Measurements from ENCODE around the gene SPAST. TPM values are rescaled to one million over a fixed set of nuclear protein-coding genes. Genes with fewer than 3 reads are reported as not detected.

Gene SPAST
- total RNA-seq, 1 donor from 2014 or later: 8.7 TPM

DNA sequence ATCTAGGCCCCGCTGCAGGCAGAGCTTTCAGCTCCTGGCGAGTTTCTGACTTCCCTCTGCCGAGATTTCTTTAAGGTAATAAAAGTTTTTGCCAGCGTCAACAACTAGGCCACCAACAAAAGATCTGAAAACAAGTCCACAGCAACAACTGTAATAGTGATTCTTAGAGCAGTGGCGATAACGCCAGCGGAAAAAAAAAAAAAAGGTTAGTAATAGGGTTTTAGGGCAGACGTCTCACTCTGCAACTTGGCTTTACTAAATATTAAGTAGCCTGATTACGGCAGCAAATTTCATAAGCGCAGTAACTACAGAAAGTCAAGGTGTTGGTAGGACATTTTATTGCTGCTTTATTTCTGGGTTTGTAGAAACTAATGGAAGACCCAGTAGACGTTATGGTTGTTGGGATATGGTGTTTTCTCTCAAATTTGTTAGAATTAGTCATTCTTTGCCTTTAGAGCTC is 102.8 kb downstream of the SPAST start:
- DNase-seq: no peak
- Histone ChIP-seq H3K4me1 (peaks cover 42% of the 10 kb centered on the region), H3K27me3 (ENCODE audit: low read depth) (no peaks in the 10 kb centered on the region), H3K9me3 (replicated peaks) (no peaks in the 10 kb centered on the region), H3K27ac (replicated peaks) (peak overlapping the region; percentile 90), H3K36me3 (peaks cover 9% of the 10 kb centered on the region), H3K4me3 (peak overlapping the region; percentile 91)
- intact Hi-C loops (cut with micrococcal nuclease): no loop called here
- TF ChIP-seq, protein P1, sequence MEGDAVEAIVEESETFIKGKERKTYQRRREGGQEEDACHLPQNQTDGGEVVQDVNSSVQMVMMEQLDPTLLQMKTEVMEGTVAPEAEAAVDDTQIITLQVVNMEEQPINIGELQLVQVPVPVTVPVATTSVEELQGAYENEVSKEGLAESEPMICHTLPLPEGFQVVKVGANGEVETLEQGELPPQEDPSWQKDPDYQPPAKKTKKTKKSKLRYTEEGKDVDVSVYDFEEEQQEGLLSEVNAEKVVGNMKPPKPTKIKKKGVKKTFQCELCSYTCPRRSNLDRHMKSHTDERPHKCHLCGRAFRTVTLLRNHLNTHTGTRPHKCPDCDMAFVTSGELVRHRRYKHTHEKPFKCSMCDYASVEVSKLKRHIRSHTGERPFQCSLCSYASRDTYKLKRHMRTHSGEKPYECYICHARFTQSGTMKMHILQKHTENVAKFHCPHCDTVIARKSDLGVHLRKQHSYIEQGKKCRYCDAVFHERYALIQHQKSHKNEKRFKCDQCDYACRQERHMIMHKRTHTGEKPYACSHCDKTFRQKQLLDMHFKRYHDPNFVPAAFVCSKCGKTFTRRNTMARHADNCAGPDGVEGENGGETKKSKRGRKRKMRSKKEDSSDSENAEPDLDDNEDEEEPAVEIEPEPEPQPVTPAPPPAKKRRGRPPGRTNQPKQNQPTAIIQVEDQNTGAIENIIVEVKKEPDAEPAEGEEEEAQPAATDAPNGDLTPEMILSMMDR (IDR thresholded peaks at IDR 0.05; ENCODE audit: borderline replicate concordance): no peak

DNA sequence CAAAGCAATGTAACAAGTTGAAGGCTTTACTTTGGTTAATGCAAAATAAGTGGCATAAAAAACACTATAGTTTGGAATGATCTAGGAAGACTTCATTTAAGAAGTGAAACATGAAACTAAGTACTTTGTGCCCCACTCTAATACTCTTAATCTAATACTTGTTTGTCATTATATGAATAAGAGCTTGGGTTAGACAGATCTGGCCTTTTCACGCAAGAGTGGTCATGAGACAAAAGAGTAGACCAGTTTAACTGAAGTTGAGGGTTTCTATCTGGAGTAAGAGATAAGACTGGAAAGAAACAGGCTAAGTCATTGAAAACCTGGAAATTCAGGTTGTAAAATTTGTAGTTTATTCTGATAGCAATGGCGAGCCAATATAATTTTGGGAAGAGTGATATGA is 105.2 kb downstream of the SPAST start:
- DNase-seq: no peak
- Histone ChIP-seq H3K4me1 (peaks cover 42% of the 10 kb centered on the region), H3K36me3 (peaks cover 28% of the 10 kb centered on the region), H3K27me3 (ENCODE audit: low read depth) (no peaks in the 10 kb centered on the region), H3K27ac (replicated peaks) (no peak overlapping the region), H3K4me3 (no peak overlapping the region), H3K9me3 (replicated peaks) (no peaks in the 10 kb centered on the region)
- TF ChIP-seq, protein P1 (IDR thresholded peaks at IDR 0.05; ENCODE audit: borderline replicate concordance): no peak
- intact Hi-C loops (cut with micrococcal nuclease): no loop called here

DNA sequence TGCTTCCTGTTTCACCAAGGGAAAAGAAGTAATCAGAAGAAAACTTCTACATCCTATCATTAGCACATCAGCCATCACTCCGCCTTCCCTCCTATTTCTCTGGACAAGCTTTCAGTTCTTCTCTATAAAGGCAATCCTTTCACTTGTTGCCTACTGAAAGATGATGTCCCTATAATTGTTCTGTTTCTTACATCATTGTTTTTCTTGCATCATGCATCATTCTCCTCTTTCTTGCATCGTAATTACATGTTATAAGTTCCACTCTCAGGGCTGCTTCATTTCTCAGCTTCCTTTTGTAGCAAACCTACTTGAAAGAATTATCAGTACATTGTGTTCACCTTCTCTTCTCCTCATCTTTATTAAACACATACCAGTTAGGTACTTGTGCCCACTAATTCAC is 109.5 kb downstream of the SPAST start:
- TF ChIP-seq, protein P1 (IDR thresholded peaks at IDR 0.05; ENCODE audit: borderline replicate concordance): no peak
- intact Hi-C loops (cut with micrococcal nuclease): no loop called here
- H3K36me3 ChIP-seq: peaks cover 59% of the 10 kb centered on the region

DNA sequence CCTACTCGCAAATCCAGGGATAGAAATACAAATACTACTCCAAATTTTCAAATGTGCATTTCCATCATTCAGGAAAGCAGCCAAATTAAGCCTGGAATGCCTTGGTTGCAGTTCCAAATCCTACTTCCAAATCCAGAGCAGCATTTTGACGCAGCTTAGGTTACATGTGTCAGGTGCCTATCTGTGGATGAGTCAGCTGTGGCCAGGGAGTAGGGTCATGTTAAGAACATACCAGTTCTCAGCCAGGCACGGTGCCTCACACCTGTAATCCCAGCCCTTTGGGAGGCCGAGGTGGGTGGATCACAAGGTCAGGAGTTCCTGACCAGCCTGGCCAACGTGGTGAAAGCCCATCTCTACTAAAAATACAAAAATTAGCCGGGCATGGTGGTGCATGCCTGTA is 119.3 kb downstream of the SPAST start:
- H3K27me3 ChIP-seq (ENCODE audit: low read depth): no peaks in the 10 kb centered on the region
- peaks cover 54% of the 10 kb centered on the region for H3K36me3 ChIP-seq
- peaks cover 9% of the 10 kb centered on the region for H3K4me1 ChIP-seq
- H3K9me3 ChIP-seq (replicated peaks): no peaks in the 10 kb centered on the region
- H3K27ac ChIP-seq (replicated peaks): no peak overlapping the region
- no peak overlapping the region for H3K4me3 ChIP-seq
- no peak for DNase-seq
- intact Hi-C loops (cut with micrococcal nuclease): no loop called here
- TF ChIP-seq, protein P1 (IDR thresholded peaks at IDR 0.05; ENCODE audit: borderline replicate concordance): no peak

More for the DNA sequence above, 109.5 kb downstream of the SPAST start:
- Histone ChIP-seq H3K4me1 (peaks cover 8% of the 10 kb centered on the region), H3K27ac (replicated peaks) (no peak overlapping the region), H3K4me3 (no peak overlapping the region), H3K9me3 (replicated peaks) (no peaks in the 10 kb centered on the region), H3K27me3 (ENCODE audit: low read depth) (no peaks in the 10 kb centered on the region)
- DNase-seq: no peak

DNA sequence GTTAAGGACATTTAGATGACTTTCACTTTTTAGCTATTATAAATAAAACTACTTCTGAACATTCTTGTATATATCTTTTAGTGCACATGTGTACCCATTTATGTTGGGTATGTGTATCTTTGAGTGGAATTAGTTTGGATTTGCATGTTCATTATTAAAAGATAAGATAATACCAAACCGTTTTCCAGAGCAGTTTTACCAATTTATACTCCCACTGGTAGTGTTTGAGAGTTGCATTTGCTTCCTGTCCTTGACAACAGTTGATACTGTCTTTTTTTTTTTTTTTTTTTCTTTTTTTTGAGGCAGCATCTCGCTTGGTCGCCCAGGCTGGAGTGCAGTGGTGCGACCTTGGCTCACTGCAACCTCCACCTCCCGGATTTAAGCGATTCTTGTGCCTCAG is 125.7 kb downstream of the SPAST start:
- H3K4me1 ChIP-seq: peaks cover 9% of the 10 kb centered on the region
- DNase-seq: no peak
- no peak overlapping the region for H3K4me3 ChIP-seq
- TF ChIP-seq, protein P1 (IDR thresholded peaks at IDR 0.05; ENCODE audit: borderline replicate concordance): no peak
- intact Hi-C loops (cut with micrococcal nuclease): no loop called here
- peaks cover 45% of the 10 kb centered on the region for H3K36me3 ChIP-seq
- no peaks in the 10 kb centered on the region for H3K27me3 ChIP-seq (ENCODE audit: low read depth)
- no peaks in the 10 kb centered on the region for H3K9me3 ChIP-seq (replicated peaks)
- H3K27ac ChIP-seq (replicated peaks): no peak overlapping the region
